ENCODE measurements around the gene DPM2. TPM values are rescaled to one million over a fixed set of nuclear protein-coding genes. Genes with fewer than 3 reads are reported as not detected.

The DPM2 gene
- total RNA-seq, 1 donor from 2014 or later: 32.7 TPM

DNA sequence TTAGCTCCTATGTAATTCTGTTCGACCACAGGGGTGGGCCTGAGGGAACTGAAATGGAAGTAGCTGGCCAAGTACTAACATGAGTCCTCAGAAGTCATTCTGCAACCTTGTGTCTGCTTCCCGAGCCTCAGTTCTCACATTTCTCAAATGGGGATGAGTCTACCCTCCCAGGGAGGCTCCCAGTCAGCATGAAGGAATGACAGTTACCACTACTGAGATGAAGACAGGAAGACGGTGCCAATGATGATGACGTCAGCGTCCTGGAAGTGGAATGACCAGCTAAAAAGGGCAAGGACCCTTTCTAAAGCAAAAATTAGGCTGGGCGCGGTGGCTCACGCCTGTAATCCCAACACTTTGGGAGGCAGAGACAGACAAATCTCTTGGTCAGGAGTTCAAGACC lies 13.9 kb downstream of the DPM2 start:
- H3K27me3 Mint-ChIP-seq (ENCODE audit: low read depth, unreplicated experiment): peaks cover 21% of the 10 kb centered on the region
- peaks cover 5% of the 10 kb centered on the region for H4K20me1 ChIP-seq (ENCODE audit: insufficient read depth, low read length)
- peak overlapping the region; percentile 43 for H2AFZ ChIP-seq (ENCODE audit: low read depth, low read length)
- TF ChIP-seq, protein P1, sequence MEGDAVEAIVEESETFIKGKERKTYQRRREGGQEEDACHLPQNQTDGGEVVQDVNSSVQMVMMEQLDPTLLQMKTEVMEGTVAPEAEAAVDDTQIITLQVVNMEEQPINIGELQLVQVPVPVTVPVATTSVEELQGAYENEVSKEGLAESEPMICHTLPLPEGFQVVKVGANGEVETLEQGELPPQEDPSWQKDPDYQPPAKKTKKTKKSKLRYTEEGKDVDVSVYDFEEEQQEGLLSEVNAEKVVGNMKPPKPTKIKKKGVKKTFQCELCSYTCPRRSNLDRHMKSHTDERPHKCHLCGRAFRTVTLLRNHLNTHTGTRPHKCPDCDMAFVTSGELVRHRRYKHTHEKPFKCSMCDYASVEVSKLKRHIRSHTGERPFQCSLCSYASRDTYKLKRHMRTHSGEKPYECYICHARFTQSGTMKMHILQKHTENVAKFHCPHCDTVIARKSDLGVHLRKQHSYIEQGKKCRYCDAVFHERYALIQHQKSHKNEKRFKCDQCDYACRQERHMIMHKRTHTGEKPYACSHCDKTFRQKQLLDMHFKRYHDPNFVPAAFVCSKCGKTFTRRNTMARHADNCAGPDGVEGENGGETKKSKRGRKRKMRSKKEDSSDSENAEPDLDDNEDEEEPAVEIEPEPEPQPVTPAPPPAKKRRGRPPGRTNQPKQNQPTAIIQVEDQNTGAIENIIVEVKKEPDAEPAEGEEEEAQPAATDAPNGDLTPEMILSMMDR (IDR thresholded peaks at IDR 0.05; ENCODE audit: insufficient read depth, low read depth, low read length): no peak
- no peak for TF ChIP-seq EZH2 (IDR thresholded peaks at IDR 0.05; ENCODE audit: insufficient read depth, low read length)
- H3K79me2 ChIP-seq (ENCODE audit: insufficient read depth, low read length): no peaks in the 10 kb centered on the region
- H3K36me3 ChIP-seq (ENCODE audit: insufficient read depth, low read length): no peaks in the 10 kb centered on the region
- H3K27ac ChIP-seq (ENCODE audit: low read depth, low read length): peak overlapping the region; percentile 73
- H3K4me3 Mint-ChIP-seq (ENCODE audit: unreplicated experiment): no peak overlapping the region
- peak overlapping the region; percentile 59 for H3K4me2 ChIP-seq (ENCODE audit: low read length)
- H3K4me1 ChIP-seq (ENCODE audit: insufficient read depth, low read length): peaks cover 39% of the 10 kb centered on the region
- no peak overlapping the region for H3K4me3 ChIP-seq (ENCODE audit: insufficient read depth, low read depth, low read length)
- no peak for FAIRE-seq
- H3K36me3 Mint-ChIP-seq (ENCODE audit: low read depth, unreplicated experiment): peaks cover 1% of the 10 kb centered on the region
- H3K27me3 ChIP-seq (ENCODE audit: insufficient read depth, low read length): no peaks in the 10 kb centered on the region
- H3K4me1 Mint-ChIP-seq (ENCODE audit: low read depth, unreplicated experiment): peaks cover 13% of the 10 kb centered on the region
- peak overlapping the region; percentile 60 for H3K9ac ChIP-seq (ENCODE audit: low read length)
- no peaks in the 10 kb centered on the region for H3K9me3 ChIP-seq (ENCODE audit: insufficient read depth, low read depth, low read length)
- H3K27ac Mint-ChIP-seq (ENCODE audit: unreplicated experiment): peak overlapping the region; percentile 53
- H3K9me3 Mint-ChIP-seq (ENCODE audit: unreplicated experiment): no peaks in the 10 kb centered on the region
- peak; percentile 94 for DNase-seq (ENCODE audit: low read depth)

DNA sequence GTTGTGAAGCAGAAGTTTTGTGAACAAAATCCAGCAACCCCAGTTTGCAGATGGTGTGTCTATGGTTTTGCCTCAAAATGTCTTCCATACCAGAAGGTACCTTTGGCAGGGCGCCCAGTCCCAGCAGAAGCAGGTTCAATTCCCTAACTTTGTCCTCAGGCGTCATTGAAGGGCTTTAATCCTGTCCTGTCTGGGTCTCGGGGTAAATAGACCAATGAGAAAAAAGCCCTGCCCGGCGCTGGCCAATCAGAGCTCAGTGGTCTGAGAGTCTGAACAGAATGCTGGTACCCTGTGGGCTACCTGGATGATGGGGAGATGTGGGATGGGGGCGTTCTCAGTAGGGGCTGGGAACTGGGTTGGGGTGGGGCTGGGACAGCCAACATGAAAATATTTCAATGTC lies 14.6 kb downstream of the DPM2 start:
- Mint-ChIP-seq H3K4me1 (ENCODE audit: low read depth, unreplicated experiment) (peaks cover 19% of the 10 kb centered on the region), H3K4me3 (ENCODE audit: unreplicated experiment) (no peak overlapping the region), H3K36me3 (ENCODE audit: low read depth, unreplicated experiment) (peaks cover 1% of the 10 kb centered on the region), H3K9me3 (ENCODE audit: unreplicated experiment) (no peaks in the 10 kb centered on the region), H3K27me3 (ENCODE audit: low read depth, unreplicated experiment) (peaks cover 16% of the 10 kb centered on the region), H3K27ac (ENCODE audit: unreplicated experiment) (no peak overlapping the region)
- Histone ChIP-seq H3K4me2 (ENCODE audit: low read length) (no peak overlapping the region), H3K4me1 (ENCODE audit: insufficient read depth, low read length) (peaks cover 44% of the 10 kb centered on the region), H4K20me1 (ENCODE audit: insufficient read depth, low read length) (no peaks in the 10 kb centered on the region), H3K9ac (ENCODE audit: low read length) (peak overlapping the region; percentile 60), H3K79me2 (ENCODE audit: insufficient read depth, low read length) (no peaks in the 10 kb centered on the region), H3K9me3 (ENCODE audit: insufficient read depth, low read depth, low read length) (no peaks in the 10 kb centered on the region), H2AFZ (ENCODE audit: low read depth, low read length) (no peak overlapping the region), H3K4me3 (ENCODE audit: insufficient read depth, low read depth, low read length) (no peak overlapping the region), H3K36me3 (ENCODE audit: insufficient read depth, low read length) (no peaks in the 10 kb centered on the region), H3K27me3 (ENCODE audit: insufficient read depth, low read length) (no peaks in the 10 kb centered on the region), H3K27ac (ENCODE audit: low read depth, low read length) (peak overlapping the region; percentile 73)
- TF ChIP-seq, protein P1 (IDR thresholded peaks at IDR 0.05; ENCODE audit: insufficient read depth, low read depth, low read length): no peak
- TF ChIP-seq EZH2 (IDR thresholded peaks at IDR 0.05; ENCODE audit: insufficient read depth, low read length): no peak
- DNase-seq (ENCODE audit: low read depth) (no peak), FAIRE-seq (no peak)

DNA sequence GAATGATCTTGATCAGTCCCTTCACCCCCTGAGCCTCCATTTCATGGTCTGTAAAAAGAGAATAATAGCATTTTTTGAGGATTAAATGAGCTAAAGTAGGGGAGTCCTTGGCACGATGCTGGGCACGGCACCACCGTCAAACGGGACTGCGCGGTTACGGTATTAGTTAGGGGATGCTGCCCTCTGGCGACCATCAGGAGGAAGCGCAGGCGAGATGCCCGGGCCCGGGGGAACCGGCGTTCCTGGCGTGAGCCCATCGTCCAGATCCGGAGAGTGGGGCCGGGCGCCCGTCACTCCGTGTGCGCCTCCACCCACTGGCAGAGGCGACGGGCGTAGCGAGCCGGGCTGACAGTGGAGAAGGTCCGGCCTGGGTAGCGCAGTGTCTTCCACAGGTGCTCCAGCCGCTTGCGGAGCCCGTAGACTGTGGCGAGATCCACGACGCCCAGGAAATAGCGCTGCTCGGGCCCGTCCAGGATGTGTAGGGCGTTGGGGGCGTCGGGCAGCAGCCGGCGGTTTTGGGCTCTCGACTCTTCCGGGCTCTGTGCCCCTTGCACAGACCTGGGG lies 16.0 kb downstream of the DPM2 start:
- Histone ChIP-seq H3K9me3 (ENCODE audit: insufficient read depth, low read depth, low read length) (no peaks in the 10 kb centered on the region), H2AFZ (ENCODE audit: low read depth, low read length) (peak overlapping the region; percentile 55), H3K4me2 (ENCODE audit: low read length) (peak overlapping the region; percentile 78), H3K27me3 (ENCODE audit: insufficient read depth, low read length) (no peaks in the 10 kb centered on the region), H4K20me1 (ENCODE audit: insufficient read depth, low read length) (no peaks in the 10 kb centered on the region), H3K9ac (ENCODE audit: low read length) (peak overlapping the region; percentile 28), H3K4me1 (ENCODE audit: insufficient read depth, low read length) (peaks cover 44% of the 10 kb centered on the region), H3K36me3 (ENCODE audit: insufficient read depth, low read length) (no peaks in the 10 kb centered on the region), H3K4me3 (ENCODE audit: insufficient read depth, low read depth, low read length) (no peak overlapping the region), H3K79me2 (ENCODE audit: insufficient read depth, low read length) (no peaks in the 10 kb centered on the region), H3K27ac (ENCODE audit: low read depth, low read length) (no peak overlapping the region)
- TF ChIP-seq, protein P1 (IDR thresholded peaks at IDR 0.05; ENCODE audit: insufficient read depth, low read depth, low read length): peak; percentile 78
- no peak for TF ChIP-seq EZH2 (IDR thresholded peaks at IDR 0.05; ENCODE audit: insufficient read depth, low read length)
- Mint-ChIP-seq H3K27ac (ENCODE audit: unreplicated experiment) (no peak overlapping the region), H3K36me3 (ENCODE audit: low read depth, unreplicated experiment) (peaks cover 1% of the 10 kb centered on the region), H3K4me1 (ENCODE audit: low read depth, unreplicated experiment) (peaks cover 19% of the 10 kb centered on the region), H3K9me3 (ENCODE audit: unreplicated experiment) (no peaks in the 10 kb centered on the region), H3K27me3 (ENCODE audit: low read depth, unreplicated experiment) (peaks cover 16% of the 10 kb centered on the region), H3K4me3 (ENCODE audit: unreplicated experiment) (no peak overlapping the region)
- FAIRE-seq: no peak
- DNase-seq (ENCODE audit: low read depth): no peak
